GM20000 (cell line): ENCODE data around the gene LGALS14.

Experiments used
- DNase-seq: peaks from one replicate; pipeline ENCODE4 v3.0.0; 2012; ENCODE audit warnings: low spot score
- CTCF ChIP-seq: IDR thresholded peaks from 2 replicates; pipeline ENCODE4 v1.5.1; 2012; ENCODE audit warnings: mild to moderate bottlenecking, control low read depth; ENCODE audit errors: extremely low read depth, missing control alignments

The LGALS14 gene

GRCh38 chr19:39695759-39696158 lies 8.5 kb upstream of the LGALS14 start:
- no peak for TF ChIP-seq CTCF

GRCh38 chr19:39696387-39696786 lies 7.9 kb upstream of the LGALS14 start:
- TF ChIP-seq CTCF, result no peak
- no peak for DNase-seq

More at GRCh38 chr19:39695759-39696158, 8.5 kb upstream of the LGALS14 start:
- DNase-seq, result no peak

- no peak for TF ChIP-seq CTCF
- DNase-seq, result no peak
These were observed 5.7 kb upstream of the LGALS14 start for GRCh38 chr19:39698535-39698934.

GRCh38 chr19:39701291-39701690 lies 3.0 kb upstream of the LGALS14 start:
- no peak for TF ChIP-seq CTCF
- DNase-seq, result no peak

- TF ChIP-seq CTCF, result no peak
- peak; percentile 35 for DNase-seq
These were observed 1.4 kb downstream of the LGALS14 start for GRCh38 chr19:39705578-39706188.

- DNase-seq, result no peak
- no peak for TF ChIP-seq CTCF
These were observed 4.3 kb downstream of the LGALS14 start for GRCh38 chr19:39708594-39708993.

- TF ChIP-seq CTCF, result no peak
- no peak for DNase-seq
These were observed 5.0 kb downstream of the LGALS14 start for GRCh38 chr19:39709026-39709872.
